ENCODE results near the gene SIAH1.

- TF ChIP-seq, protein P1, sequence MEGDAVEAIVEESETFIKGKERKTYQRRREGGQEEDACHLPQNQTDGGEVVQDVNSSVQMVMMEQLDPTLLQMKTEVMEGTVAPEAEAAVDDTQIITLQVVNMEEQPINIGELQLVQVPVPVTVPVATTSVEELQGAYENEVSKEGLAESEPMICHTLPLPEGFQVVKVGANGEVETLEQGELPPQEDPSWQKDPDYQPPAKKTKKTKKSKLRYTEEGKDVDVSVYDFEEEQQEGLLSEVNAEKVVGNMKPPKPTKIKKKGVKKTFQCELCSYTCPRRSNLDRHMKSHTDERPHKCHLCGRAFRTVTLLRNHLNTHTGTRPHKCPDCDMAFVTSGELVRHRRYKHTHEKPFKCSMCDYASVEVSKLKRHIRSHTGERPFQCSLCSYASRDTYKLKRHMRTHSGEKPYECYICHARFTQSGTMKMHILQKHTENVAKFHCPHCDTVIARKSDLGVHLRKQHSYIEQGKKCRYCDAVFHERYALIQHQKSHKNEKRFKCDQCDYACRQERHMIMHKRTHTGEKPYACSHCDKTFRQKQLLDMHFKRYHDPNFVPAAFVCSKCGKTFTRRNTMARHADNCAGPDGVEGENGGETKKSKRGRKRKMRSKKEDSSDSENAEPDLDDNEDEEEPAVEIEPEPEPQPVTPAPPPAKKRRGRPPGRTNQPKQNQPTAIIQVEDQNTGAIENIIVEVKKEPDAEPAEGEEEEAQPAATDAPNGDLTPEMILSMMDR (IDR thresholded peaks at IDR 0.05) = peak; percentile 20; the same call in 1 of the 2 replicates
- TF ChIP-seq ZFX (IDR thresholded peaks at IDR 0.05; ENCODE audit: borderline replicate concordance) = no peak
These were observed 50.9 kb downstream of the SIAH1 start for GRCh38 chr16:48334325-48334724.
